Measurements from ENCODE around the gene NBR1. TPM values are rescaled to one million over a fixed set of nuclear protein-coding genes. Genes with fewer than 3 reads are reported as not detected.
"Not testable (repeated sequence)": the region's sequence is repeated elsewhere in the genome, so short reads cannot be mapped to it uniquely, and the experiment has no call there.

Gene NBR1
- total and polyA plus RNA-seq, 12 donors = 28.5 to 120 (median 103) TPM

GRCh38 chr17:43151880-43152456 lies 19.0 kb upstream of the NBR1 start:
- Histone ChIP-seq H3K27me3 (no peaks in the 10 kb centered on the region), H3K27ac (no peak overlapping the region), H3K9me3 (no peaks in the 10 kb centered on the region), H3K4me1 (no peaks in the 10 kb centered on the region), H3K4me3 (no peak overlapping the region), H3K36me3 (peaks cover 0 to 22% (median 9%) of the 10 kb centered on the region in 9 donors)
- DNase-seq = no peak
- 99% methylated on average over 3 of the region's 3 CpGs for WGBS, 2 donors
- TF ChIP-seq CTCF (IDR thresholded peaks at IDR 0.05) = no peak
- no peak for ATAC-seq
- intact Hi-C loops (cut with DNase I) = loop anchor here in 1 of 10 donors (5.0 kb wide), 1 partner anchor 1360 kb away; no protein-coding TSS in a partner anchor

GRCh38 chr17:43153197-43153835 lies 17.7 kb upstream of the NBR1 start:
- WGBS, 2 donors = 69 to 80% methylated on average over 3 of the region's 3 CpGs
- peaks cover 0 to 30% (median 11%) of the 10 kb centered on the region in 9 donors for H3K36me3 ChIP-seq
- DNase-seq, ATAC-seq, H3K4me3 ChIP-seq, H3K9me3 ChIP-seq, H3K27ac ChIP-seq, H3K4me1 ChIP-seq, H3K27me3 ChIP-seq: not testable (repeated sequence)
- intact Hi-C loops (cut with DNase I) = loop anchor here in 1 of 10 donors (5.0 kb wide), 1 partner anchor 1361 kb away; no protein-coding TSS in a partner anchor

GRCh38 chr17:43155666-43156065 lies 15.3 kb upstream of the NBR1 start:
- no peaks in the 10 kb centered on the region for H3K4me1 ChIP-seq
- ATAC-seq (no peak), DNase-seq (no peak)
- no peak overlapping the region for H3K27ac ChIP-seq
- WGBS, 2 donors = 97 to 99% methylated on average over 3 of the region's 3 CpGs
- TF ChIP-seq CTCF (IDR thresholded peaks at IDR 0.05) = no peak
- peaks cover 0 to 37% (median 11%) of the 10 kb centered on the region in 9 donors for H3K36me3 ChIP-seq
- H3K27me3 ChIP-seq = no peaks in the 10 kb centered on the region
- intact Hi-C loops (cut with DNase I) = no loop called here
- no peaks in the 10 kb centered on the region for H3K9me3 ChIP-seq
- no peak overlapping the region for H3K4me3 ChIP-seq

GRCh38 chr17:43159232-43159631 lies 11.8 kb upstream of the NBR1 start:
- DNase-seq; H3K9me3 ChIP-seq; H3K4me3 ChIP-seq; ATAC-seq; H3K27ac ChIP-seq; H3K27me3 ChIP-seq; intact Hi-C loops (cut with DNase I); H3K4me1 ChIP-seq: not testable (repeated sequence)
- 89% methylated on average over 17 to 23 of the region's 25 CpGs for WGBS, 2 donors
- peaks cover 0 to 51% (median 11%) of the 10 kb centered on the region in 9 donors for H3K36me3 ChIP-seq

- intact Hi-C loops (cut with DNase I) = loop anchor here in 1 of 10 donors (10.0 kb wide), 1 partner anchor 45 kb away; no protein-coding TSS in a partner anchor
- not testable (repeated sequence) for H3K27me3 ChIP-seq, H3K9me3 ChIP-seq, ATAC-seq, H3K4me3 ChIP-seq, H3K4me1 ChIP-seq, DNase-seq, H3K27ac ChIP-seq
- 95 to 96% methylated on average over 8 of the region's 8 CpGs for WGBS, 2 donors
- peaks cover 0 to 55% (median 11%) of the 10 kb centered on the region in 9 donors for H3K36me3 ChIP-seq
Observed at GRCh38 chr17:43159957-43160356, 11.1 kb upstream of the NBR1 start.

GRCh38 chr17:43165971-43166370 lies 5.0 kb upstream of the NBR1 start:
- not testable (repeated sequence) for H3K4me3 ChIP-seq, ATAC-seq, H3K27me3 ChIP-seq, DNase-seq, H3K27ac ChIP-seq, H3K9me3 ChIP-seq
- peaks cover 0 to 13% (median 11%) of the 10 kb centered on the region in 9 donors for H3K4me1 ChIP-seq
- intact Hi-C loops (cut with DNase I) = loop anchor here in 2 of 10 donors (5.0 to 10.0 kb wide), 2 partner anchors 51 to 144 kb away; partner anchors contain the start of gene VAT1 (in 1 of the 2)
- peaks cover 0 to 26% (median 0%) of the 10 kb centered on the region in 9 donors for H3K36me3 ChIP-seq

Measured in heart right ventricle (tissue), 16 donors.